ENCODE data around the gene SLC50A1. TPM values are rescaled to one million over a fixed set of nuclear protein-coding genes. Genes with fewer than 3 reads are reported as not detected.

SLC50A1 gene
- total and polyA plus RNA-seq, 4 donors: 12.7 to 23.3 (median 18.2) TPM

GRCh38 chr1:155104605-155105534 is 30.8 kb upstream of the SLC50A1 start:
- Histone ChIP-seq H3K9me3 (ENCODE audit: control insufficient read depth in 4 of 4, low read length in 3 of 4) (no peaks in the 10 kb centered on the region), H3K27ac (ENCODE audit: low read depth in 1 of 2, low read length in 2 of 2) (peak overlapping the region; percentile 95 to 100), H3K36me3 (ENCODE audit: control insufficient read depth in 4 of 4, insufficient read depth in 3 of 4, low read depth in 1 of 4, low read length in 3 of 4) (no peaks in the 10 kb centered on the region), H3K9ac (ENCODE audit: low read depth in 1 of 2, low read length in 2 of 2) (peak overlapping the region in 1 of 2 donors; percentile 26), H3K27me3 (ENCODE audit: control insufficient read depth in 4 of 4, insufficient read depth in 4 of 4, low read length in 3 of 4) (no peaks in the 10 kb centered on the region), H3K4me3 (ENCODE audit: low read depth in 1 of 3, low read length in 3 of 3) (no peak overlapping the region), H3K4me1 (ENCODE audit: control insufficient read depth in 4 of 4, insufficient read depth in 4 of 4, low read length in 3 of 4) (peaks cover 3 to 46% (median 15%) of the 10 kb centered on the region in 4 donors)
- no peak for DNase-seq (ENCODE audit: low spot score)
- TF ChIP-seq HNF4A (conservative IDR thresholded peaks at IDR 0.05): peak in 1 of 2 donors; percentile 11
- TF ChIP-seq HNF4G (IDR thresholded peaks at IDR 0.05): no peak
- peak; percentile 7 for TF ChIP-seq NR2F2 (IDR thresholded peaks at IDR 0.05)
- 57% methylated on average over 7 of the region's 7 CpGs for WGBS

- Histone ChIP-seq H3K27ac (ENCODE audit: low read depth in 1 of 2, low read length in 2 of 2) (peak overlapping the region; percentile 95 to 100), H3K9ac (ENCODE audit: low read depth in 1 of 2, low read length in 2 of 2) (no peak overlapping the region), H3K9me3 (ENCODE audit: control insufficient read depth in 4 of 4, low read length in 3 of 4) (no peaks in the 10 kb centered on the region), H3K4me1 (ENCODE audit: control insufficient read depth in 4 of 4, insufficient read depth in 4 of 4, low read length in 3 of 4) (peaks cover 3 to 46% (median 15%) of the 10 kb centered on the region in 4 donors), H3K4me3 (ENCODE audit: low read depth in 1 of 3, low read length in 3 of 3) (no peak overlapping the region), H3K36me3 (ENCODE audit: control insufficient read depth in 4 of 4, insufficient read depth in 3 of 4, low read depth in 1 of 4, low read length in 3 of 4) (no peaks in the 10 kb centered on the region), H3K27me3 (ENCODE audit: control insufficient read depth in 4 of 4, insufficient read depth in 4 of 4, low read length in 3 of 4) (no peaks in the 10 kb centered on the region)
- DNase-seq (ENCODE audit: low spot score): no peak
- TF ChIP-seq REST (IDR thresholded peaks at IDR 0.05): peak; percentile 83
- TF ChIP-seq RAD21 (IDR thresholded peaks at IDR 0.05): peak; percentile 38 to 50
- TF ChIP-seq MAX (IDR thresholded peaks at IDR 0.05): peak; percentile 85
- TF ChIP-seq NR2F2 (IDR thresholded peaks at IDR 0.05): peak; percentile 30
- peak; percentile 63 to 87 for TF ChIP-seq JUND (IDR thresholded peaks at IDR 0.05)
- TF ChIP-seq ATF3 (IDR thresholded peaks at IDR 0.05): no peak
- peak; percentile 80 for TF ChIP-seq TAF1 (conservative IDR thresholded peaks at IDR 0.05)
- peak; percentile 83 for TF ChIP-seq HNF4G (IDR thresholded peaks at IDR 0.05)
- TF ChIP-seq ZBTB33 (IDR thresholded peaks at IDR 0.05): peak; percentile 89
- peak; percentile 67 for TF ChIP-seq FOXA2 (IDR thresholded peaks at IDR 0.05)
- peak; percentile 93 for TF ChIP-seq YY1 (IDR thresholded peaks at IDR 0.05)
- TF ChIP-seq CTCF (IDR thresholded peaks at IDR 0.05; ENCODE audit: low read depth, low read length, missing input control): no peak
- TF ChIP-seq SP1 (IDR thresholded peaks at IDR 0.05): peak; percentile 98
- TF ChIP-seq GABPA (IDR thresholded peaks at IDR 0.05 in 1 of 2, conservative IDR thresholded peaks at IDR 0.05 in 1 of 2): peak in 1 of 2 donors; percentile 47
- TF ChIP-seq EGR1 (IDR thresholded peaks at IDR 0.05; ENCODE audit: low read depth in 2 of 2): peak in 1 of 2 donors; percentile 68
- peak; percentile 47 for TF ChIP-seq FOXA1 (IDR thresholded peaks at IDR 0.05)
- peak; percentile 94 to 96 for TF ChIP-seq HNF4A (conservative IDR thresholded peaks at IDR 0.05)
- TF ChIP-seq RXRA (IDR thresholded peaks at IDR 0.05): peak; percentile 89 to 95
- 22% methylated on average over 7 of the region's 7 CpGs for WGBS
Measured at GRCh38 chr1:155105604-155106011, 30.0 kb upstream of the SLC50A1 start.

Measured in liver (tissue), 9 donors.